Lower lobe of right lung (tissue), 2 donors: ENCODE data around the gene MGMT. TPM values are rescaled to one million over a fixed set of nuclear protein-coding genes. Genes with fewer than 3 reads are reported as not detected.

Experiments used
- ATAC-seq, 2 donors: fragments of 200-7000 bp; cut with Tn5 transposase; one replicate each; pipeline ENCODE4 v1.9.1; 2020 to 2022; ENCODE audit warnings: mild to moderate bottlenecking in 2 of 2, moderate library complexity in 2 of 2
- DNase-seq: peaks from one replicate; pipeline ENCODE4 v3.0.0-alpha.2; 2020
- H3K27ac ChIP-seq: fragments of 200-600 bp; one replicate; pipeline ENCODE4 v1.8.0; 2022
- H3K27me3 ChIP-seq: fragments of 200-600 bp; one replicate; pipeline ENCODE4 v1.8.0; 2022; ENCODE audit warnings: low read depth
- H3K36me3 ChIP-seq: fragments of 200-600 bp; one replicate; pipeline ENCODE4 v1.8.0; 2022; ENCODE audit warnings: mild to moderate bottlenecking
- H3K4me1 ChIP-seq: fragments of 200-600 bp; one replicate; pipeline ENCODE4 v1.8.0; 2022
- H3K4me3 ChIP-seq: fragments of 200-600 bp; one replicate; pipeline ENCODE4 v1.8.0; 2022; ENCODE audit warnings: mild to moderate bottlenecking
- H3K9me3 ChIP-seq: fragments of 200-600 bp; one replicate; pipeline ENCODE4 v1.8.0; 2022
- CTCF ChIP-seq: fragments of 200-600 bp; IDR thresholded peaks from one replicate; pipeline ENCODE4 v1.8.0; 2022; ENCODE audit warnings: antibody characterized with exemption, mild to moderate bottlenecking
- intact Hi-C: fragments of 100-400 bp; cut with DNase I; formaldehyde crosslinking; loops from one replicate; pipeline ENCODE4 v1.11.0; 2022
- total RNA-seq: library from RNA; stranded (reverse); fragmentation: NEBNext Ultra II Directional; extraction: Animal tissue kit (Norgen Biotek cat#: 25700); gene quantifications from one replicate; pipeline ENCODE4 v1.2.1, GENCODE V29; 2021
- donor health status: DM: no; HTN: yes; CAD: no; lungs with severe emphysema.

MGMT gene
- total RNA-seq, 1 donor from 2014 or later: 19.9 TPM

DNA sequence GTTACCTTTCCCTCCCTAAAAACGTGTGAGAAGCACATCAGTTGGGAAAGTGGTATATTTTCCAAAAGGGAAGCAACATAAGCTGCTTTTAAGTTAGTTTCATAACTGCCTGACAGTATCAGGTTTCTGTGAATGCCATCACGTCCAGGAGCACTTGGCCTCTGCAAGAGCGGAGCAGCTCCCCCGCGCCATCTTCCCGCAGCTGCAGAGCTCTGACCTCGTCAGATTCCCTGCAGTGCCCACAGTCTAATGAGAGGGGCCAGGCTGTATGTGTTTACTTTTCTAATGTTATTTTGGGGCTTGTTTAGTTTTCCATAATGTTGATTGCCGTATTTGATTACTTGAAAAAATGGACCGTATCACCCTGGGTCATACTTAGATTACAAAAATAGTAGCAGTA, 74.2 kb downstream of the MGMT start:
- Histone ChIP-seq H3K4me3 (no peak overlapping the region), H3K4me1 (peaks cover 6% of the 10 kb centered on the region), H3K36me3 (peaks cover 10% of the 10 kb centered on the region), H3K27me3 (no peaks in the 10 kb centered on the region), H3K9me3 (no peaks in the 10 kb centered on the region), H3K27ac (no peak overlapping the region)
- DNase-seq (no peak), ATAC-seq (no peak)
- no peak for TF ChIP-seq CTCF
- intact Hi-C loops: no loop called here

DNA sequence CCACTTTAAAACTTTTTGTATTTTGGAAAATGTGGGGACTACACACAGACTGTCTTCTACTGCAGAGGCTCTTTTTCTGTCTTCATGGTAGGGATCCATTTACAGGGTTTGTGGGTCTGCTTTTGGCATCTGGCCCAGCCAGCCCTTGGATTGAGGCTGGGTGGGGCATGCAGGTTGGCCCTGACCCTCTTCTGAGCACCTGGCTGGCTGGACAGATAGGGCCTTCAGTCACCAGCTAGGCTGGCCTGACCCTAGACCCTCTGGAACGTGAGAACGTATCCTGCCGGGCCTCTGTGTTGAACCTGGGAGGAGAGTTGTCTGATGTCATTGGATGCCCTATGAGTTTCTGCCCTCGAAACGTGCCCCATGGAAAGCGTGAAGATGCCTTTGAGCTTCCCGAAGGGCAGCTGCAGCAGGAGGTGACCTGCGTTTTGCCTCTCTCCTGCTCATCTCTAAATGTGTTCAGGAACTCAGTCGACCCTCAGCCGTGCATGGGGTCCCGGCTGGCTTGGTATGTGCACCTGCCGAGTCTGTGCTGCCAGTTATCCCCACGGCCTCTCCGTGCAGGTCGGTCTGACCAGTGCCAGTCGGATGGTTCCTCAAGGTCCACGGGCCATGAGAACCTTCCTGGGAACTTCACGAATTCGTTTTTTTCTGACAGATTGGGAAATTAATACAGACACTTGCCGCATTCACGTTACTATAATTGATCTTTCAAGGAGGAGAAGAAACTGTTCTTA, 74.9 kb downstream of the MGMT start:
- Histone ChIP-seq H3K27me3 (no peaks in the 10 kb centered on the region), H3K27ac (no peak overlapping the region), H3K4me1 (peaks cover 6% of the 10 kb centered on the region), H3K9me3 (no peaks in the 10 kb centered on the region), H3K36me3 (peaks cover 4% of the 10 kb centered on the region), H3K4me3 (no peak overlapping the region)
- intact Hi-C loops: no loop called here
- no peak for ATAC-seq
- DNase-seq: no peak
- TF ChIP-seq CTCF: no peak

- no peak overlapping the region for H3K4me3 ChIP-seq
- no peaks in the 10 kb centered on the region for H3K27me3 ChIP-seq
- peaks cover 6% of the 10 kb centered on the region for H3K4me1 ChIP-seq
- TF ChIP-seq CTCF: no peak
- H3K36me3 ChIP-seq: no peaks in the 10 kb centered on the region
- no peaks in the 10 kb centered on the region for H3K9me3 ChIP-seq
- ATAC-seq: no peak
- DNase-seq: no peak
- intact Hi-C loops: no loop called here
- H3K27ac ChIP-seq: no peak overlapping the region
These were observed 75.5 kb downstream of the MGMT start for GRCh38 chr10:129542589-129542988.

- H3K9me3 ChIP-seq: no peaks in the 10 kb centered on the region
- no peak for TF ChIP-seq CTCF
- no peaks in the 10 kb centered on the region for H3K27me3 ChIP-seq
- peaks cover 6% of the 10 kb centered on the region for H3K4me1 ChIP-seq
- DNase-seq (no peak), ATAC-seq (peak in 1 of 2 donors; percentile 24)
- no peaks in the 10 kb centered on the region for H3K36me3 ChIP-seq
- no peak overlapping the region for H3K4me3 ChIP-seq
- intact Hi-C loops: no loop called here
- H3K27ac ChIP-seq: no peak overlapping the region
These were observed 77.5 kb downstream of the MGMT start for GRCh38 chr10:129544205-129545202.

- DNase-seq (no peak), ATAC-seq (no peak)
- Histone ChIP-seq H3K4me1 (peaks cover 6% of the 10 kb centered on the region), H3K36me3 (no peaks in the 10 kb centered on the region), H3K27me3 (no peaks in the 10 kb centered on the region), H3K9me3 (no peaks in the 10 kb centered on the region), H3K4me3 (no peak overlapping the region), H3K27ac (no peak overlapping the region)
- intact Hi-C loops: no loop called here
- no peak for TF ChIP-seq CTCF
These were observed 78.2 kb downstream of the MGMT start for GRCh38 chr10:129545261-129545660.
